Kidney epithelial cell (primary cell): Measurements from ENCODE around the gene C19orf81. TPM values are rescaled to one million over a fixed set of nuclear protein-coding genes. Genes with fewer than 3 reads are reported as not detected.
"Not testable (repeated sequence)": the region's sequence is repeated elsewhere in the genome, so short reads cannot be mapped to it uniquely, and the experiment has no call there.

Experiments used
- DNase-seq: peaks from one replicate; pipeline ENCODE4 v3.0.0-alpha.2; 2010; ENCODE audit warnings: low read depth
- H3K27me3 ChIP-seq: 2 replicates; pipeline ENCODE4 v1.6.0; 2011; ENCODE audit warnings: low read length; ENCODE audit not compliant: control insufficient read depth, insufficient read depth
- H3K36me3 ChIP-seq: 2 replicates; pipeline ENCODE4 v1.5.1; 2011; ENCODE audit warnings: low read length; ENCODE audit not compliant: control insufficient read depth, insufficient read depth
- H3K4me3 ChIP-seq: 2 replicates; pipeline ENCODE4 v1.5.1; 2011; ENCODE audit warnings: low read depth, mild to moderate bottlenecking, control low read depth, low read length
- CTCF ChIP-seq: IDR thresholded peaks from 2 replicates; pipeline ENCODE4 v1.5.1; 2011; ENCODE audit warnings: mild to moderate bottlenecking, moderate library complexity, low read length, control low read depth, inconsistent platforms; ENCODE audit not compliant: insufficient read depth, poor library complexity, severe bottlenecking
- total RNA-seq: library from RNA; depleted of rRNA; stranded (reverse); fragments of >200 nt; gene quantifications from 2 replicates; pipeline ENCODE4 v1.2.3, GENCODE V29; 2015

Gene C19orf81
- 4.4 and 16.5 TPM in 2 replicates for total RNA-seq

- no peaks in the 10 kb centered on the region for H3K36me3 ChIP-seq
- no peak for DNase-seq
- no peaks in the 10 kb centered on the region for H3K27me3 ChIP-seq
- TF ChIP-seq CTCF: no peak
- H3K4me3 ChIP-seq: no peak within 1 kb of the TSS
These were observed at the start of gene C19orf81 for GRCh38 chr19:50649433-50650391. TSS of gene C19orf81 (plus strand) at chr19:50649445. CDS start at chr19:50649445, 0 bp downstream.

- TF ChIP-seq CTCF: no peak
- Histone ChIP-seq H3K36me3 (no peaks in the 10 kb centered on the region), H3K27me3 (peaks cover 3% of the 10 kb centered on the region), H3K4me3 (no peak overlapping the region)
- no peak for DNase-seq
These were observed 47.7 kb upstream of the C19orf81 start for GRCh38 chr19:50601407-50602088.

GRCh38 chr19:50602089-50602422, 47.2 kb upstream of the C19orf81 start:
- Histone ChIP-seq H3K27me3 (peaks cover 4% of the 10 kb centered on the region), H3K4me3 (no peak overlapping the region), H3K36me3 (no peaks in the 10 kb centered on the region)
- no peak for DNase-seq
- no peak for TF ChIP-seq CTCF

- Histone ChIP-seq H3K27me3 (peaks cover 4% of the 10 kb centered on the region), H3K36me3 (no peaks in the 10 kb centered on the region), H3K4me3 (no peak overlapping the region)
- no peak for TF ChIP-seq CTCF
- no peak for DNase-seq
These were observed 46.7 kb upstream of the C19orf81 start for GRCh38 chr19:50602496-50602895.

- no peak overlapping the region for H3K4me3 ChIP-seq
- H3K36me3 ChIP-seq: no peaks in the 10 kb centered on the region
- H3K27me3 ChIP-seq: peaks cover 4% of the 10 kb centered on the region
- no peak for TF ChIP-seq CTCF
- DNase-seq: no peak
These were observed 46.3 kb upstream of the C19orf81 start for GRCh38 chr19:50602935-50603334.

GRCh38 chr19:50604264-50605073, 44.8 kb upstream of the C19orf81 start:
- H3K36me3 ChIP-seq, DNase-seq, H3K4me3 ChIP-seq, H3K27me3 ChIP-seq: not testable (repeated sequence)

- H3K36me3 ChIP-seq, DNase-seq, H3K27me3 ChIP-seq, H3K4me3 ChIP-seq: not testable (repeated sequence)
These were observed 43.0 kb upstream of the C19orf81 start for GRCh38 chr19:50606059-50606836.
